Suppressor macrophage treated with lipopolysaccharide for 4 hours (primary cell): ENCODE results near the gene GAPDH.

Experiments used
- DNase-seq: peaks from one replicate; pipeline ENCODE4 v3.0.0-alpha.2; 2020

The GAPDH gene

DNA sequence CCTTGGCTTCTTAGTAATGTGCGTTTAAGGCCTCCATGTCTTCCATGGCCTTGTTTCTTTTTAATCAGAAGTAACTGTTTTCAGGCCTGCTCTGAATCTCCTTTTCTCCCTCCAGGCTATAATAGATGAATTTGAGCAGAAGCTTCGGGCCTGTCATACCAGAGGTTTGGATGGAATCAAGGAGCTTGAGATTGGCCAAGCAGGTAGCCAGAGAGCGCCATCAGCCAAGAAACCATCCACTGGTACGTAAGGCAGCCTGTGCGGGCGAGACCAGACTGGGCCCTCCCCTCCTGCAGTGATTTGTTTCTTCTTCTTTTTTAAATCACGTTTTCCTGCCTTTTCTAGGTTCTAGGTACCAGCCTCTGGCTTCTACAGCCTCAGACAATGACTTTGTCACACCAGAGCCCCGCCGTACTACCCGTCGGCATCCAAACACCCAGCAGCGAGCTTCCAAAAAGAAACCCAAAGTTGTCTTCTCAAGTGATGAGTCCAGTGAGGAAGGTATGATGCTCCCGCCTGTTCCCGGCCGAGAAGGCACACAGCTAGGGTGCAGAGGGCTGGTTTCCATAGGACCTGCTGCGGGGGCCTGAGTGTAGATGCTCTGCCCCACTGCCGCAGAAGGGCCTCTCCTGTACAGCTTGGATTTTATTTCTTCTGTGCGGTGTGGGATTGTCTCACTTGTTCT, 3.6 kb upstream of the GAPDH start:
- DNase-seq = no peak

DNA sequence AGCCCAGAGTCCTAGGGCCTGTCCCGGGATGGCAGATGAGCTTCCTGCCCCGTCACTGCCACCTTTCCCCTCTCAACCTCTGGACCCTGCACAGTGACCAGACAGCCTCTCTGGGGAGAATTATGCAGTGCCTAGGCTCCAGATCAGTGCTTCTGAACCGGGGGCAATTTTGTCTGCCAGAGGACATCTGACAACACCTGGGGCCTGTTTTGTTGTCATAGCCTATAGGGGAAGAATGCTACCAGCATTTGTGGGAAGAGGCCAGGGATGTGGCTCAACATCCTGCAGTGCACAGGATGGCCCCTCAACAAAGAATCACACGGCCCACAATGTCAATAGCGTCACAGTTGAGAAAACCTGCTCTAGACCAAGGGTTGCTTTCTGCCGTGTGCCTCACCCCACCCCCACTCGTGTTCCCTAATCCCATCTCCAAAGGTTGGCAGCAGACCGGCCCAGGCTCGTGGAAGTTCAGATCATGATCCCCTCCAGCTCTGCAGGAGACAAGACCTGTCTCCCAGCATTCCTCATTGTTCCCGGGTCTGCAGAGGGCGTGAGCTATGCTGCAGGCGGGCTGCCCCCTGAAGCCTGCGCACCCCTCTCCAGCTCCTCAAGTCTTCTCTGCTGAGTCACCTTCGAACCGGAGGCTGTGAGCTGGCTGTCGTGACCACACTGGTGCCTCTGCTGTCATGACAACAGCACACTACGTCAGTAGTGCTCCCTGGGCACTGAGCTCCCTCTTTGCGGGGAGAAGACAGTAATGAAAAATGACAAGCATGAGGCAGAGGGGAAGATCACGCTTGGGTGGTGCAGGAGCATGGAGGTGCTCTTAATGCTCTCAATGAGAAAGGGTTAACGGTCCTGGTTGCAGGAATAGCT, 2.0 kb upstream of the GAPDH start:
- DNase-seq = peak; percentile 81

DNA sequence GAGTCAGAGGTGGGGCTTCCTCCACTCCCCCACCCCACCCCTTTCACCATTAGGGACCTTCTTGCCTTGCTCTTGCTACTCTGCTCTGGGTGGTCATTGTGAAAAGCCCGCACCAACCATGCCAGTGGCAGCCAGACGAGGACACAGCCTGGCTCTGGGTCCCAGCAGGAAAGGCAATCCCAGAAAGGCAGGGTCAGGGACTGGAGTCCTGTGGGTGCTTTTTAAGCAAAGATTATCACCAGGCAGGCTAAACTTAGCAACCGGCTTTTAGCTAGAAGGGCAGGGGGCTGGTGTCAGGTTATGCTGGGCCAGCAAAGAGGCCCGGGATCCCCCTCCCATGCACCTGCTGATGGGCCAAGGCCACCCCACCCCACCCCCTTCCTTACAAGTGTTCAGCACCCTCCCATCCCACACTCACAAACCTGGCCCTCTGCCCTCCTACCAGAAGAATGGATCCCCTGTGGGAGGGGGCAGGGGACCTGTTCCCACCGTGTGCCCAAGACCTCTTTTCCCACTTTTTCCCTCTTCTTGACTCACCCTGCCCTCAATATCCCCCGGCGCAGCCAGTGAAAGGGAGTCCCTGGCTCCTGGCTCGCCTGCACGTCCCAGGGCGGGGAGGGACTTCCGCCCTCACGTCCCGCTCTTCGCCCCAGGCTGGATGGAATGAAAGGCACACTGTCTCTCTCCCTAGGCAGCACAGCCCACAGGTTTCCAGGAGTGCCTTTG, 1.2 kb upstream of the GAPDH start:
- DNase-seq = peak; percentile 80

DNA sequence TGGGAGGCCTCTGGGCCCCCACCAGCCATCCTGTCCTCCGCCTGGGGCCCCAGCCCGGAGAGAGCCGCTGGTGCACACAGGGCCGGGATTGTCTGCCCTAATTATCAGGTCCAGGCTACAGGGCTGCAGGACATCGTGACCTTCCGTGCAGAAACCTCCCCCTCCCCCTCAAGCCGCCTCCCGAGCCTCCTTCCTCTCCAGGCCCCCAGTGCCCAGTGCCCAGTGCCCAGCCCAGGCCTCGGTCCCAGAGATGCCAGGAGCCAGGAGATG, 729 bp upstream of the GAPDH start:
- DNase-seq = no peak

DNA sequence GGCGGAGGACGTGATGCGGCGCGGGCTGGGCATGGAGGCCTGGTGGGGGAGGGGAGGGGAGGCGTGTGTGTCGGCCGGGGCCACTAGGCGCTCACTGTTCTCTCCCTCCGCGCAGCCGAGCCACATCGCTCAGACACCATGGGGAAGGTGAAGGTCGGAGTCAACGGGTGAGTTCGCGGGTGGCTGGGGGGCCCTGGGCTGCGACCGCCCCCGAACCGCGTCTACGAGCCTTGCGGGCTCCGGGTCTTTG, 303 bp downstream of the GAPDH start:
- DNase-seq = no peak

DNA sequence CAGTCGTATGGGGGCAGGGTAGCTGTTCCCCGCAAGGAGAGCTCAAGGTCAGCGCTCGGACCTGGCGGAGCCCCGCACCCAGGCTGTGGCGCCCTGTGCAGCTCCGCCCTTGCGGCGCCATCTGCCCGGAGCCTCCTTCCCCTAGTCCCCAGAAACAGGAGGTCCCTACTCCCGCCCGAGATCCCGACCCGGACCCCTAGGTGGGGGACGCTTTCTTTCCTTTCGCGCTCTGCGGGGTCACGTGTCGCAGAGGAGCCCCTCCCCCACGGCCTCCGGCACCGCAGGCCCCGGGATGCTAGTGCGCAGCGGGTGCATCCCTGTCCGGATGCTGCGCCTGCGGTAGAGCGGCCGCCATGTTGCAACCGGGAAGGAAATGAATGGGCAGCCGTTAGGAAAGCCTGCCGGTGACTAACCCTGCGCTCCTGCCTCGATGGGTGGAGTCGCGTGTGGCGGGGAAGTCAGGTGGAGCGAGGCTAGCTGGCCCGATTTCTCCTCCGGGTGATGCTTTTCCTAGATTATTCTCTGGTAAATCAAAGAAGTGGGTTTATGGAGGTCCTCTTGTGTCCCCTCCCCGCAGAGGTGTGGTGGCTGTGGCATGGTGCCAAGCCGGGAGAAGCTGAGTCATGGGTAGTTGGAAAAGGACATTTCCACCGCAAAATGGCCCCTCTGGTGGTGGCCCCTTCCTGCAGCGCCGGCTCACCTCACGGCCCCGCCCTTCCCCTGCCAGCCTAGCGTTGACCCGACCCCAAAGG, 804 bp downstream of the GAPDH start:
- peak; percentile 94 for DNase-seq

DNA sequence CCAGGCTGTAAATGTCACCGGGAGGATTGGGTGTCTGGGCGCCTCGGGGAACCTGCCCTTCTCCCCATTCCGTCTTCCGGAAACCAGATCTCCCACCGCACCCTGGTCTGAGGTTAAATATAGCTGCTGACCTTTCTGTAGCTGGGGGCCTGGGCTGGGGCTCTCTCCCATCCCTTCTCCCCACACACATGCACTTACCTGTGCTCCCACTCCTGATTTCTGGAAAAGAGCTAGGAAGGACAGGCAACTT, 1.3 kb downstream of the GAPDH start:
- DNase-seq = no peak

DNA sequence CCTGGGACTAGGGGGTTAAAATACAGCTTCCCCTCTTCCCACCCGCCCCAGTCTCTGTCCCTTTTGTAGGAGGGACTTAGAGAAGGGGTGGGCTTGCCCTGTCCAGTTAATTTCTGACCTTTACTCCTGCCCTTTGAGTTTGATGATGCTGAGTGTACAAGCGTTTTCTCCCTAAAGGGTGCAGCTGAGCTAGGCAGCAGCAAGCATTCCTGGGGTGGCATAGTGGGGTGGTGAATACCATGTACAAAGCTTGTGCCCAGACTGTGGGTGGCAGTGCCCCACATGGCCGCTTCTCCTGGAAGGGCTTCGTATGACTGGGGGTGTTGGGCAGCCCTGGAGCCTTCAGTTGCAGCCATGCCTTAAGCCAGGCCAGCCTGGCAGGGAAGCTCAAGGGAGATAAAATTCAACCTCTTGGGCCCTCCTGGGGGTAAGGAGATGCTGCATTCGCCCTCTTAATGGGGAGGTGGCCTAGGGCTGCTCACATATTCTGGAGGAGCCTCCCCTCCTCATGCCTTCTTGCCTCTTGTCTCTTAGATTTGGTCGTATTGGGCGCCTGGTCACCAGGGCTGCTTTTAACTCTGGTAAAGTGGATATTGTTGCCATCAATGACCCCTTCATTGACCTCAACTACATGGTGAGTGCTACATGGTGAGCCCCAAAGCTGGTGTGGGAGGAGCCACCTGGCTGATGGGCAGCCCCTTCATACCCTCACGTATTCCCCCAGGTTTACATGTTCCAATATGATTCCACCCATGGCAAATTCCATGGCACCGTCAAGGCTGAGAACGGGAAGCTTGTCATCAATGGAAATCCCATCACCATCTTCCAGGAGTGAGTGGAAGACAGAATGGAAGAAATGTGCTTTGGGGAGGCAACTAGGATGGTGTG, 1.9 kb downstream of the GAPDH start:
- no peak for DNase-seq

DNA sequence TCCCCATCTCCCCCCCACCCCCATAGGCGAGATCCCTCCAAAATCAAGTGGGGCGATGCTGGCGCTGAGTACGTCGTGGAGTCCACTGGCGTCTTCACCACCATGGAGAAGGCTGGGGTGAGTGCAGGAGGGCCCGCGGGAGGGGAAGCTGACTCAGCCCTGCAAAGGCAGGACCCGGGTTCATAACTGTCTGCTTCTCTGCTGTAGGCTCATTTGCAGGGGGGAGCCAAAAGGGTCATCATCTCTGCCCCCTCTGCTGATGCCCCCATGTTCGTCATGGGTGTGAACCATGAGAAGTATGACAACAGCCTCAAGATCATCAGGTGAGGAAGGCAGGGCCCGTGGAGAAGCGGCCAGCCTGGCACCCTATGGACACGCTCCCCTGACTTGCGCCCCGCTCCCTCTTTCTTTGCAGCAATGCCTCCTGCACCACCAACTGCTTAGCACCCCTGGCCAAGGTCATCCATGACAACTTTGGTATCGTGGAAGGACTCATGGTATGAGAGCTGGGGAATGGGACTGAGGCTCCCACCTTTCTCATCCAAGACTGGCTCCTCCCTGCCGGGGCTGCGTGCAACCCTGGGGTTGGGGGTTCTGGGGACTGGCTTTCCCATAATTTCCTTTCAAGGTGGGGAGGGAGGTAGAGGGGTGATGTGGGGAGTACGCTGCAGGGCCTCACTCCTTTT, 2.7 kb downstream of the GAPDH start:
- no peak for DNase-seq

DNA sequence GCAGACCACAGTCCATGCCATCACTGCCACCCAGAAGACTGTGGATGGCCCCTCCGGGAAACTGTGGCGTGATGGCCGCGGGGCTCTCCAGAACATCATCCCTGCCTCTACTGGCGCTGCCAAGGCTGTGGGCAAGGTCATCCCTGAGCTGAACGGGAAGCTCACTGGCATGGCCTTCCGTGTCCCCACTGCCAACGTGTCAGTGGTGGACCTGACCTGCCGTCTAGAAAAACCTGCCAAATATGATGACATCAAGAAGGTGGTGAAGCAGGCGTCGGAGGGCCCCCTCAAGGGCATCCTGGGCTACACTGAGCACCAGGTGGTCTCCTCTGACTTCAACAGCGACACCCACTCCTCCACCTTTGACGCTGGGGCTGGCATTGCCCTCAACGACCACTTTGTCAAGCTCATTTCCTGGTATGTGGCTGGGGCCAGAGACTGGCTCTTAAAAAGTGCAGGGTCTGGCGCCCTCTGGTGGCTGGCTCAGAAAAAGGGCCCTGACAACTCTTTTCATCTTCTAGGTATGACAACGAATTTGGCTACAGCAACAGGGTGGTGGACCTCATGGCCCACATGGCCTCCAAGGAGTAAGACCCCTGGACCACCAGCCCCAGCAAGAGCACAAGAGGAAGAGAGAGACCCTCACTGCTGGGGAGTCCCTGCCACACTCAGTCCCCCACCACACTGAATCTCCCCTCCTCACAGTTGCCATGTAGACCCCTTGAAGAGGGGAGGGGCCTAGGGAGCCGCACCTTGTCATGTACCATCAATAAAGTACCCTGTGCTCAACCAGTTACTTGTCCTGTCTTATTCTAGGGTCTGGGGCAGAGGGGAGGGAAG, 3.5 kb downstream of the GAPDH start:
- peak; percentile 82 for DNase-seq

DNA sequence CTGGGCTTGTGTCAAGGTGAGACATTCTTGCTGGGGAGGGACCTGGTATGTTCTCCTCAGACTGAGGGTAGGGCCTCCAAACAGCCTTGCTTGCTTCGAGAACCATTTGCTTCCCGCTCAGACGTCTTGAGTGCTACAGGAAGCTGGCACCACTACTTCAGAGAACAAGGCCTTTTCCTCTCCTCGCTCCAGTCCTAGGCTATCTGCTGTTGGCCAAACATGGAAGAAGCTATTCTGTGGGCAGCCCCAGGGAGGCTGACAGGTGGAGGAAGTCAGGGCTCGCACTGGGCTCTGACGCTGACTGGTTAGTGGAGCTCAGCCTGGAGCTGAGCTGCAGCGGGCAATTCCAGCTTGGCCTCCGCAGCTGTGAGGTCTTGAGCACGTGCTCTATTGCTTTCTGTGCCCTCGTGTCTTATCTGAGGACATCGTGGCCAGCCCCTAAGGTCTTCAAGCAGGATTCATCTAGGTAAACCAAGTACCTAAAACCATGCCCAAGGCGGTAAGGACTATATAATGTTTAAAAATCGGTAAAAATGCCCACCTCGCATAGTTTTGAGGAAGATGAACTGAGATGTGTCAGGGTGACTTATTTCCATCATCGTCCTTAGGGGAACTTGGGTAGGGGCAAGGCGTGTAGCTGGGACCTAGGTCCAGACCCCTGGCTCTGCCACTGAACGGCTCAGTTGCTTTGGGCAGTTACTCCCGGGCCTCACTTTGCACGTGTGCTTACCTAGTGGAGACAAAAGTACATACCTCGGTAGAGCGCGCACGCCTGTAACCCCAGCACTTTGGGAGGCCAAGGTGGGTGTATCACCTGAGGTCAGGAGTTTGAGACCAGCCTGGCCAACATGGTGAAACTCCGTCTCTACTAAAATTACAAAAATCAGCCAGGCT, 4.3 kb downstream of the GAPDH start:
- no peak for DNase-seq

DNA sequence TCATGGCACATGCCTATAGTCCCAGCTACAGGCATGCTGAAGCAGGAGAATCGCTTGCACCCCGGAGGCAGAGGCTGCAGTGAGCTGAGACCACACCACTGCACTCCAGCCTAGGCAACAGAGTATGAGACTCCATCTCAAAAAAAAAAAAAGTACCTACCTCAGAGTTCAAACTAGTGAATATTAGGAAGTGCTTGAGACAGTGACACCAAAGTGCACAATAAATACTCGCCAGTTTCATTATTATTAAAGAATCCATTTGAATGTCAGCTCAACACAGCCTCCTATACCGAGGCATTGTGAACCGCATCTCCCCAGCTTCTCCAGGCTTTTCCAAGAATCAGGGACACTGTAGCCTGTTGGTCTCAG, 5.0 kb downstream of the GAPDH start:
- no peak for DNase-seq

DNA sequence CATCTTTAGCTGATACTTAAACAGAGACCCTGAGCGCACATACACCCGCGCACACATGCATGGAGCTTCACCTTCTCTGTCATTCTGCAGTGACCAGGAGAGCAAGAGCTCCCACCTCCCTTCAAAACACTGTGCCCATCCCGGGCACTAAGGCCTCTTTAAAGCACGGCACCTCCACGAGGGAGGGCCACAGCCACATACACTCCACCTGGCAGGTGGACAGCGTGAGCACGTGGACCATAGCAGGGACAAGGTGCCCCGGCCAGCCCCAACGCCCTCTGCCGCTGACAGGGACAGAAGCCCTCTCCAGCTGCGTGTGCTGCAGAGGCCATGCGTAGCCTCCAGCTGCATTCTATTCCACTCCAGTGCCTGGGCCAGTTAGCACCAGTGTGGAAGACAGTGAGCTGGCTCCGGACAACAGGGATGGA, 5.4 kb downstream of the GAPDH start:
- DNase-seq = no peak

DNA sequence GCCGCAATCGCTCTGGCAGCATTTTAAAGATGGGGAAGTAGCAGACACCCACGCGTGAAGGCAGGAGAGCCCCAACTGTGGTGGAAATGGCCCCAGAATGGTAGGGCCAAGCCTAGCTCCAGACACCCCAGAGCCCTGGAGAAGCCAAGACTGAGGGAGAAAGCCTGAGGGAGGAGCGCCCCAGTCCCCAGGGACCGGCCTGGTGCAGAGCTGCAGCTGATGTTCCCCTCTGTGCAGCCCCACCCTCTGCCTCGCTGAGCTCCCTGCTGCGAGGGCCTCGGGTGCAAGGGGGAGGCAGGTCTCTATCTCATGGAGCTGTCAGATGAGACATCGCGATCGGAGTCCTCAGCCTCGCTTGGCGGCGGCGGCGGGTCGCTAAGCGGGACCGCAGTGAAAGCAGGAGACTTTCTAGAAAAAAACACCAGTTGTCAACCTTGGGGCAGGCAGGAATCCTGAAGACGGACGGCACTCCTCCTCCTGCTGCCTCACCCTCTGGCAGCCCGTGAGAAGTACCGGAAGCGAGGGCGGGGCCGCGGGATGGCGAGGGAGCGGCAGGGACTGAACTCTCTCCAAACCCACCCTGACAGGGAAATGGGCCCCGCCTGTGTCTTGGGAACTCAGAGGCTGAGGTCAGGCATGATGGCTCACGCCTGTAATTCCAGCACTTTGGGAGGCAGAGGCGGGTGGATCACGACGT, 6.0 kb downstream of the GAPDH start:
- DNase-seq = peak; percentile 87

DNA sequence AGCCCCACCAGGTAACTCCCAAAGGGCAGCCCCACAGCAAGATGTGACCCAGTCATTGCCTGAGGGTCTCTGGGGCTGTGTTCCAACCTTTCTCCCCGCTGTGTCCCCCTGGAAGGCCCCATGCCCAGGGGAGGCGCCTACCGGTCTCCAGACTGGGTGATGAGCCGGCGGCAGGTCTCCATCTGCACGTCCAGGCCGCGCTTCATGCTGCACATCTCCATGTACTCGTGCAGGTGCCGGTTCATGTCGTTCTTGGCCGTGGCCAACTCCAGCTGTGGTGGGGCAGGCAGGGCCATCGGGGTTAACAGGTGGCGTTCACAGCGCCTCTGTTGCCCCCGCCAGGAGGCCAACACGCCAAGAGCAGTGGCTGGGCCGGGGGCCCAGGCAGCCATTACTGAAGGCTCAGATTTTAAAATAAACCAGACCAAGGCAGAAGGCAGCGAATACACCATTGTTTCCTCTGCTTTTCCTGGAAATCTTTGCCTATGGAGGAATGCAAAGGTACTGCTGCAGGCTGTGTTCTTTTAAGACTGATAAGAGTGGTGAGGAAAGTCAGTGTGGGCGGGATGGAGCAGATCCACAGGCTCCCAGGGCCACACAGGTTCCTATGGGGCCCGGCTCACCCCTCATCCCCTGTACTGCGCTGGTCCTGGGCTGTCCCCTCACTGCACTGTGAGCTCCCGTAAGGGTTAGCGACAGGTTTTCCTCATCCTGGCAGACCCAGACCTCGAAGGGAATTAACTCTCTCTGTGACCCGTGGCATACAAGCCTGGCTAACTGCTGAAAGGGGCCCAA, 7.3 kb downstream of the GAPDH start:
- no peak for DNase-seq

DNA sequence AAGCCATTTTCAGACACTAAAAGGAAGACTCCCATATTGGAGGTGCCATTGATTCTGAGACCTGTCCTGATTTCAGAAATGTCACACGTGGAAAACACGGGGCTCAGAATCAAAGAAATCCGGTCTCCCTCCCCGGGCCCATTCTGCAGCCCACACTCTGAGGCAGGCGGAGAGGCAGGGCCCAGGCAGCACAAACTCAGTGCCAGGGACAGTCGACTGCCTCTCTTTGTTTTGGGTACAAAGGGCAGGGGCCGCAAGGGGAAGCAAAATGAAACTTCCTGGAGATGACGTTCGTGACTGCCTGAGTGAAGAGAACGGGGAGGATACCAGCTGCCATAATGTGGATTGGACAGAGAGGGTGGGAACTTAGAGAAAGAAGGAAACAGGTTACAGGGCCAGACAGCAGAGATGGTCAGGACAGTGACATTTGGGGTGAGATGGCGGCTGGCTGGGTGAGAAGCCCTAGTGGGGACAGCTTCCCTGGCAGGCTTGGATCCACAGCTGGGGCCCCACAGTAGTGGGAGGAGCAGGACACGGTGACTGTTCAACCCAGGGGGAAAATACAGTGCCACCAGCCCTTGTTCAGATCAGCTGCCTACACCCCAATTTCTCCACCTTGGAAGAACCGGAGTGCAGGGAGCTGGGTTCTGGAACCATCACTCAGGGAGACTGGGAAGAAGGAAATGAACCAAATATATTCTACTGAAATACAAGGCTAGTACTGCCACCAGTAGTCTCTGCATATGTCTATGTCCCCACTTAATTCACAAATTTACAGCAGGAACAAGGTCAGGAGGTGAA, 8.1 kb downstream of the GAPDH start:
- no peak for DNase-seq

DNA sequence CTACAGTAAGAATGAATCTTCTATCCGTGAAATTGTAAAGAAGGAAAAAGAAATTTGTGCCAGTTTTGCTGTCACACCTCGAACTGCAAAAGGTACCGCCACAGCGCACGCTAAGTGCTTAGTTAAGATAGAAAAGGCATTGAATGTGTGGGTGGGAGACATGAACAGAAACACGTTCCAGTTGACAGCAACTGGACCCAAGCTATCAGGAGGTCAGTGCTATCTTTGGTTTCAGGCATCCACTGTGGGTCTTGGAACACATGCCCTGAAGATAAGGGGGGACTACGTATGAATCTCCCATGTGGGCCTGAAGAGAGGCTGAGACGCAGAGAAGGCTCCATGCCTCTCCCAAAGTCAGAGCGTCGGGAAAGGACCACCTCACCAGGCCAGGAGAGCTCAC, 11.7 kb downstream of the GAPDH start:
- no peak for DNase-seq

DNA sequence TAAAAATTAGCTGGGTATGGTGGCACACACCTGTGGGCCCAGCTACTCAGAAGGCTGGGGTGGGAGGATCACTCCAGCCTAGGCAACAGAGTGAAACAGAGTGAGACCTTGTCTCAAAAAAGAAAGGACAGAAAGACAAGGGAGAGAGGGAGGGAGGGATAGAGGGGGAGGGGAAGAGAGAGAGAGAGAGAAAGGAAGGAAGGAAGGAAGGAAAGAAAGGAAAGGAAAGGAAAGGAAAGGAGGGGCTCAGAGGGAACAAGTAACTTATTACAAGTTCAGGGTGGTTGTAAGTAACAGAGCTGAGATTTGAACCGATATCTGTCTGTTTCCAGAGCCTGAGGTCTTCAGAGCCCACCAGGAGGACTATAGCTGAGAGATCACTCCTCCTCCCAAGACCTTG, 13.2 kb downstream of the GAPDH start:
- no peak for DNase-seq
